ENCODE results near the gene HNRNPM.
"Not testable (repeated sequence)": the region's sequence is repeated elsewhere in the genome, so short reads cannot be mapped to it uniquely, and the experiment has no call there.

Gene HNRNPM

DNA sequence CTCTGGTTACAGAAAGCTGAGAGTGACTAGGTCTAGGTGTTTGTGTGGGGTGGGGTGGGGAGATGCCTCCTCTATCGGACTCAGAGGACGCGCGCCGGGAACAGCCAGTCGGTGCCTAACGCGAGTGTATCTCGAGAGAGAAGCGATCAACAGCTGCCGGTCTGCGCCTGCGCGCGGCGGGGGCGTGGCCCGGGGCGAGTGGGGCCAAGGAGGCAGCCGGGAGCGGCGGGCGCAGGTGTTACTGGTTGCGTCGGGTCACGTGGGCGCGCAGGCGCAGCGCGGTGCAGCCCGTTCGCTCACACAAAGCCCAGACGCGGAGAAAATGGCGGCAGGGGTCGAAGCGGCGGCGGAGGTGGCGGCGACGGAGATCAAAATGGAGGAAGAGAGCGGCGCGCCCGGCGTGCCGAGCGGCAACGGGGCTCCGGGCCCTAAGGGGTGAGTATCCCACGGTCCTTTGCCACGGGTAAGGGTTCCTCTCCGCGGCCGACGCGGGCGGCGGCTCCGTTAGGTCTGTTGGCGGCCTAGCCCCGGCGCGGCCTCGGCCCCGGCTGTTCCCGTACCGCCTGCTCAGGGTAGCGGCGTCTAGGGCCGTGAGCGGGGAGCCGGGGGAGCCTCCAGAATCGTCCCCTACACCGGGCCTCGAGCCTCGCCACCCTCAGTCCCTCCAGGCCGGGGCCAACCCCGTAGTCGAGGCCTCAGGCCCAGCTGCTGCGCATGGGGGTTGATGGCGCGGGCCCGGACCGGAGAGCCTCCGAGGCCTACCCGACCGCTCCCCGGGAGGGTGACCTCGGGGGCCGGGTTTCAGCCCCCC lies at the start of gene HNRNPM:
Gene HNRNPM (plus strand): TSS at position 299 of the 811 bp plus-strand sequence. CDS start 24 bp downstream, at position 323.
- peak; percentile 98 to 100 (median 99) for DNase-seq

DNA sequence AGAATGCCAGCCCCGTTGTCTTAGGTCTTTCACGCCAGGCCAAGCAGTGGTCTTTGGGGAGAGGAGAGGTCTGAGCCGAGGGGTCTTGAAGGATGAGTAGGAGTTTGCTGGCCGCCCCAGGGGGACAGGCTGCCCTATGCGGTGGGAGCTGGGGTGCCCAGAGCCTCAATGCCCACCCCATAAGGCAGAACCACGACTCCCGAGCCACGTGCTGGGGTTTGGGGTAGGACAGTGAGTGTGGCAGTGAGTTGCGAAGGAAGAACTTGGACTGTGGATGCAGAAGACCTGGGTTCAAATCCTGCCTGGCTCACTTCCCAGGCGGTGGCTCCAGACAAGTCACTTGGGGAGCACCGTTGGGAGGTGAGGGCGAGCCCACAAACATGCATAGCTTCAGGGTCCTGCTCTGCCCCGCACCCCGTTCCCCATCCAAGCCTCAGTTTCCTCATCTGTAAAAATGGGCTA lies 49.1 kb upstream of the HNRNPM start:
- no peak for DNase-seq

GRCh38 chr19:8396185-8396562 lies 48.6 kb upstream of the HNRNPM start:
- DNase-seq: no peak

- peak; percentile 29 to 55 (median 45) for DNase-seq
Measured at GRCh38 chr19:8396563-8397203, 48.1 kb upstream of the HNRNPM start.

- no peak for DNase-seq
Measured at GRCh38 chr19:8397271-8397670, 47.5 kb upstream of the HNRNPM start.

DNA sequence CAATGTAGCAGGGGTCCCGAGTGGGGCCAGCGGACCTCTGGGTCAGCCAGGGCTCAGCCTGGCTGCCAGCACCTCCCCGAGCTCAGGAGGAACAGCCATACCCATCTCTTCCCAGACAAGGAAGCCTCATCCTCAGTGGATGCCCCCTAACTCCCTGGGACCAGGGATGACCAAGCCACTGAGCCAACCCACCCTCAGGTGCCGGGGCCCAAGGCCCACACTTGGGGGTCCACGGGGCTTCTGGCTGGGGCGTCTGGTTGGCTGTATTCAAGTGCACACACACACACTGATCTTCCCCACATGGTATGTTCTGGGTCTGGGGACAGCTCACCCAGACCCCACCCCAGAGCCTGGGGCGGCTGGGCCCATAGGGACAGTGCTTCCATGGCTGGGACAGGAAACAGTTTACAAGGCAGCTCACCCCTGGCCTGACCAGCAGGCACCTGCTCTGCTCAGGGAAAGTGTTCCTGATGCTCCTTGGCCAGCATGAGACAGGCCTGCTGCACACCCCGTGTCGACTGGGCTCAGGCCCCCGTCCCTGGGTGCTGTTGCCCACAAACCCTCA lies 46.9 kb upstream of the HNRNPM start:
- DNase-seq: no peak

DNA sequence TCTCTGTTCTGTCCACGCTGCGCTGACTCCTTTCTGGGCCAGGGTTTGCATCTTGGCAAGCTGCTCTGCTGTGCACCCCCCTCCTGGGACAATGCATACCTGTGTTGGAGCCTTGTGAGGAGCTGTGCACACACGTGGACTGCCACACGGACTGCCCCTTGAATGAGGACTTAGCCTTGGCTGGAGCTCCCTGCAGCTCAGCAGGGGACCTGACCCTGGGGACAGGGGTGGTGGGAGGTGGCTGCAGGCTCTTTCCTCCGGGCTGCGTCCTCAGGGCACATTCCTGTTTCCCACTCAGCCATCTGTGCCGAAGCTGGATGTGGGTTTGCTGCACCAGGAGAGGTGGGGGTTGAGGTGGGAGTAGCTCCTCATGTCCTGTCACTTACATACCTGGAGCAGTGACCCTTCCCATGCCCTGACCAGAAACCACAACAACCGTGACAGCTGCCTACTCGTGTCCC lies 46.4 kb upstream of the HNRNPM start:
- DNase-seq: no peak

GRCh38 chr19:8399681-8400188 lies 45.0 kb upstream of the HNRNPM start:
- DNase-seq: no peak

GRCh38 chr19:8401981-8402411 lies 42.8 kb upstream of the HNRNPM start:
- no peak for DNase-seq

- DNase-seq: no peak
Measured at GRCh38 chr19:8403098-8403819, 41.5 kb upstream of the HNRNPM start.

- DNase-seq: no peak
Measured at GRCh38 chr19:8403820-8404109, 41.0 kb upstream of the HNRNPM start.

- no peak for DNase-seq
Measured at GRCh38 chr19:8404391-8405151, 40.2 kb upstream of the HNRNPM start.

GRCh38 chr19:8410718-8411117 lies 34.1 kb upstream of the HNRNPM start:
- not testable (repeated sequence) for DNase-seq

DNA sequence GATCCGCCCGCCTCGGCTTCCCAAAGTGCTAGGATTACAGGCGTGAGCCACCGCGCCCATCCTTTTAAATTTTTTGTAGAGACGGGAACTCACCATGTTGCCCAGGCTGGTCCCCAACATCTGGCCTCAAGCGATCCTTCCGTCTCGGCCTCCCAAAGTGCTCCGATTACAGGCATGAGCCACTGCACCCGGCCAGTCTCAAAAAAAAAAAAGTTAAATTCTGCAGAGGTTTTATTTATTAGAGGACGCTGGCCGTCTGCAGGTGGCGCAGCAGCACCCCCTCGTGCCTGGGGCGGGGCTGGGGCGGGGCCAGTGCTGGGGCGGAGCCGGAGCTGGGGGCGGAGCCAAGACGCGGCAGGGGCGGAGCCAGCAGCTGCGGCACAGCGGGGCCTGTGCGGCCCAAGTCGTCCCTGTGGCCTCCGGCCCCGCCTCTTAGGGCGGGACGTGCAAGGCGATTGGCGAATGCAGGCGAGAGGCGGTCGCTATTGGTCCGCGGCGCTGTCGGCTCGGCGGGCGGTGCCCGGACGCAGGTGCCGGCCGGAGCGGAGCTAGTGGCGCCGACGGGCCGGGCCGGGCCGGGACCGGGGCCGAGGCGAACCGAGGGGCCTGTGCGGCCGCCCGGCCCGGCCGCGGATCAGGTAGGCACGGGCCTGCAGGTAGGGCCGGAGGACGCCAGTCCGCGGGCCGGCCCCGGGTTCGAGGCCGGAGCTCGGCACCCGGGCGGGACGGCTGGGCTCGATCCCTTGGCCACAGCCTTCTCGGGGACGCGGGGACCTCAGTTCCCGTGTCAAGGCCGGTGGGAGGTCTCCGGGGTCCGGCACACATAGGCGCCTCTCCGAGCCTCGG lies 31.8 kb upstream of the HNRNPM start, which contains the start of gene MARCHF2:
Gene MARCHF2 (plus strand): TSS at position 523 of the 846 bp plus-strand sequence. CDS start 8,536 bp downstream, outside the sequence.
- DNase-seq: peak; percentile 92 to 98 (median 95)

GRCh38 chr19:8413629-8413995 lies 31.2 kb upstream of the HNRNPM start:
- peak in 1 of 6 experiments; percentile 28 for DNase-seq

GRCh38 chr19:8416796-8417195 lies 28.0 kb upstream of the HNRNPM start:
- no peak for DNase-seq

GRCh38 chr19:8421484-8422461 lies 23.0 kb upstream of the HNRNPM start:
- no peak for DNase-seq

DNA sequence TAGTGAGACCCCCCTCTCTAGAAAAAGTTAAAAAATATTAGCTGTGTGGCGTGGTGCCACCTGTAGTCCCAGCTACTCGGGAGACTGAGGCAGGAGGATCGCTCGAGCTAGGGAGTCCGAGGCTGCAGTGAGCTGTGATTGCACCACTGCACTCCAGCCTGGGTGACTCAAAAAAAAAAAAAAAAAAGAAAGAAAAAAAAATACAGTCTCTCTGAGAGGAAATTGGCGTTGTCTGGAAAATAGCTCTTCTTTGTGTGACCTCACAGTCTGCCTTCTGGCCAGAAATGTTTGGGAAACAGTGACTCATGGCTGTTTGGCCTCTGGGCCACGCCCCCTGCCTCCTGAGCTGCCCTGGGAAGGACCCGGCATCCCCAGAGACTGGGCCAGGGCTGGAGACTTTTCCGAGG lies 21.0 kb upstream of the HNRNPM start:
- no peak for DNase-seq

GRCh38 chr19:8425331-8425730 lies 19.4 kb upstream of the HNRNPM start:
- not testable (repeated sequence) for DNase-seq

DNA sequence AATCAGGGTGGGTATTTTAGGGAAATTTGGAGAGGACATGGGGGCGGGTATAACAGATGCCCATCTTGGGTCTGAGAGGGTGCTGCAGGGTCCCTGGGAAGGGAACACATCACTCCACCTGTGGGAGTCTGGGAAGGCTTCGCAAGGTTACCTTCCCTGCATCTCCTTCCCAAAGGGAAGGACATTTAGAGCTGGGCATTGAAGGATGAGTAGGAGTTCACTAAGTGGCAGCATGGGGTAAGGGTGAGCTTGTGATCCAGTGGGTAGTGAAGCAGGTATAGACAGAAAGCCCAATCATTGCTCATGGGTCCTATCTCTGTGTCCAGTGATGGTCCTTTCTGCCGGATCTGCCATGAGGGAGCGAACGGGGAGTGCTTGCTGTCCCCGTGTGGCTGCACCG lies 18.5 kb upstream of the HNRNPM start:
- no peak for DNase-seq
